GM12865 (cell line): ENCODE measurements around the gene INPP5A.
A peak's percentile ranks its signal among the peaks of the same experiment; 100 is the strongest.

ENCODE experiments used
- DNase-seq: peaks from one replicate; pipeline ENCODE4 v3.0.0; 2010; ENCODE audit warnings: low read depth
- H3K4me3 ChIP-seq: 2 replicates; pipeline ENCODE4 v1.5.1; 2011; ENCODE audit warnings: mild to moderate bottlenecking, low read depth, low read length, control low read depth
- TF ChIP-seq, protein P1 (sequence below): IDR thresholded peaks from 2 replicates; pipeline ENCODE4 v1.5.1; 2011; ENCODE audit warnings: low read length, control low read depth, low read depth, inconsistent platforms; ENCODE audit not compliant: insufficient read depth; ENCODE audit errors: missing control alignments

Gene INPP5A

DNA sequence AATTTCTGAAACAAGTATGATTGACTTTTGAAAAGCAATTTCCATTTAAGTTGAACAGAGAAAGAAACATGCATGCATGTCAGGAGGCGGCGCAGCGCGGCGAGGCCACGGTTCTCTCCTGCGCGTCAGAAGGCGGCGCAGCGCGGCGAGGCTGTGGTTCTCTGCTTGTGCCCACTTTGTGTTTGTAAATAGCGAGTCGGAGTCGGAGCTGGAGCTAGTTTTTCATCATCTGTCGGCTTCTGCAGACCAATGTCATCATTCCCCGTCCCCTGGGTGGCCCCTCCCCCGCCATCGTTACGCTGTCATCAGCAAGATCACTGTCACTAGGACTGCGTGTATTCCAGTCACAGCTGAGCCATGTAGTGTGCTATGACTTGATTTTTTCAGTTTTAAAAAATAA is 49.2 kb downstream of the INPP5A start:
- no peak overlapping the region for H3K4me3 ChIP-seq
- no peak for DNase-seq
- TF ChIP-seq, protein P1, sequence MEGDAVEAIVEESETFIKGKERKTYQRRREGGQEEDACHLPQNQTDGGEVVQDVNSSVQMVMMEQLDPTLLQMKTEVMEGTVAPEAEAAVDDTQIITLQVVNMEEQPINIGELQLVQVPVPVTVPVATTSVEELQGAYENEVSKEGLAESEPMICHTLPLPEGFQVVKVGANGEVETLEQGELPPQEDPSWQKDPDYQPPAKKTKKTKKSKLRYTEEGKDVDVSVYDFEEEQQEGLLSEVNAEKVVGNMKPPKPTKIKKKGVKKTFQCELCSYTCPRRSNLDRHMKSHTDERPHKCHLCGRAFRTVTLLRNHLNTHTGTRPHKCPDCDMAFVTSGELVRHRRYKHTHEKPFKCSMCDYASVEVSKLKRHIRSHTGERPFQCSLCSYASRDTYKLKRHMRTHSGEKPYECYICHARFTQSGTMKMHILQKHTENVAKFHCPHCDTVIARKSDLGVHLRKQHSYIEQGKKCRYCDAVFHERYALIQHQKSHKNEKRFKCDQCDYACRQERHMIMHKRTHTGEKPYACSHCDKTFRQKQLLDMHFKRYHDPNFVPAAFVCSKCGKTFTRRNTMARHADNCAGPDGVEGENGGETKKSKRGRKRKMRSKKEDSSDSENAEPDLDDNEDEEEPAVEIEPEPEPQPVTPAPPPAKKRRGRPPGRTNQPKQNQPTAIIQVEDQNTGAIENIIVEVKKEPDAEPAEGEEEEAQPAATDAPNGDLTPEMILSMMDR: no peak

DNA sequence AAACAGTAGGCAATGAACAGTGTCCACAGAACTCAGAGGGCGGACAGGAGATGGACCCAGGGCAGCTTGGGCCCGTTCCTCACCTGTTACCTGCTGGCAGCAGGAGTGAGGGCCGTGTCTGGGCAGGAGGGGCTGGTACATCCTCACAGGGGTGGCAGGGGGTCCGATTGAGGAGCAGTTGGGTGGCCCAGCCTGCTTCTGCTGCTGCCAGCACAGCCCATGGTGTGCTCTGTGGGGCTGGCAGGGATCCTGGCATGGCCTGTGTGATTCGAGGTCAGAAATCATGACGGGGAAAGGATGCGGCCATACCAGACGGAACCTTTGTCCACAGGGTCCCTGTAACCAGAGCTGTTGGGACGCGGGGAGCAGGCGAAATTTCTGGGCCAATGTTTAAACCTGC is 49.6 kb downstream of the INPP5A start:
- no peak for DNase-seq
- TF ChIP-seq, protein P1: no peak
- no peak overlapping the region for H3K4me3 ChIP-seq

DNA sequence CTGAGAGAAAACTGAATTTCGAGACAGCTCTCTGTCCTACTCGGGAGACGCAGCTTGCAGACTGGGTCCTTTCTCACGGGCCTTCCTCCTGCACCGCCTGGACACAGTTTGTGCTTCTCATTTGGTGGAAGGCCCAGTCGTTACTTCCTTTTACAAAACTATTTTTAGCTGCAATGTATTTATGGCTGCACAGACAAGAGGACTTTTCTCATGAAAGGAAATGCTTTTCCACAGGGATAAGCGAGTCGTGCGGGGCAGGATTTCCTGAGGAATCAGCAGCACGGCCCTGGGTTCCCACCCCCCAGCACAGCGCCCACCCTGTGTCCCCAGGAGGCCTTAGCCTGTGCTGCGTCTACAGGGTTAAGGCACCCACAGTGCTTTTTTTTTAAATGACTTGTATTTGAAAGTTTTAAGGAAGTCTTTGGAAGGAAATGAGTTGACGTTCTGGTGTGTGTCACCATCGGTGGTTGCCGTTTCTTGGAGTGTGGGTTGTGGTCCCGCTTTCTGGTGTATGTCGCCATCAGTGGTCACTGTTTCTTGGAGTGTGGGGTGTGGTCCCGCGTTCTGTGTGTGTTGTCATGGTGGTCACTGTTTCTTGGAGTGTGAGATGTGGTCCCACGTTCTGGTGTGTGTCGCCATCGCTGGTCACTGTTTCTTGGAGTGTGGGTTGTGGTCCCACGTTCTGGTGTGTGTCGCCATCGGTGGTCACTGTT is 50.9 kb downstream of the INPP5A start:
- TF ChIP-seq, protein P1: no peak
- peak; percentile 43 for DNase-seq
- no peak overlapping the region for H3K4me3 ChIP-seq

DNA sequence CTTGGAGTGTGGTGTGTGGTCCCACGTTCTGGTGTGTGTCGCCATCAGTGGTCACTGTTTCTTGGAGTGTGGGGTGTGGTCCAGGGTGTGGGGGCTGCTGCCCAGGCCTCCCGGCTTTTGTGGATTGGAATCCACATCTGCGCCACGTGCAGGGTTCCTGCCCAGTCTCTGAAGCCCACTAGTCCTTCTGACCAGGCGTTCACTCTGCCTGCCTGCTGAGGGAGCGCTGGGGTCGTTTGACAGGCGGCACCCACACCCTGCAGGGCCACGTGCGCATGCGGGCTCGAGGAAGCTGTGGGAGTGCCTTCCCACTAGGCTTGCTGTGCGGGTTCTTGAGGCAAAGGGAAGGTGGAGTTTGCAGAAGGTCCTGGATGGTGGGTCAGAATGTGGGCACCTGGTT is 51.4 kb downstream of the INPP5A start:
- H3K4me3 ChIP-seq: no peak overlapping the region
- no peak for DNase-seq
- TF ChIP-seq, protein P1: no peak

DNA sequence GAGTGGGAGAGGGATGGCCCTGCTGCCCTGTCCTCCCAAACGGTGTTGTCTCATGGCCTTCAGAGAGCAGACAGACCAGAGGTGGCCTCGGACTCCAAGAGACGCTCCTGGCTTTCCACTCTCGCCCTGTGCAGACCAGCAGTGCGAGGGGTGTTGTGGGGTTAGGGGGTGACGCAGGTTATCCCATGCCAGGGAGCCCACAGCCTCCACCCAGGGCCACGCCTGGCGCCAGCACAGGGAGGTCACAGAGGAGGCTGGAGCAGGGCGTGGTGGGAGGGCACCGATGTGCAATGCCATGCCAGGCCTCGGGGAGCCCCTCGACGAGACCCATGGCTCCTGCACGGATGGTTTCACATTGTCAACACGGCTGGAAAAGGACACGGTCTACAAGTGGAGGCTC is 52.1 kb downstream of the INPP5A start:
- TF ChIP-seq, protein P1: no peak
- H3K4me3 ChIP-seq: no peak overlapping the region
- no peak for DNase-seq

DNA sequence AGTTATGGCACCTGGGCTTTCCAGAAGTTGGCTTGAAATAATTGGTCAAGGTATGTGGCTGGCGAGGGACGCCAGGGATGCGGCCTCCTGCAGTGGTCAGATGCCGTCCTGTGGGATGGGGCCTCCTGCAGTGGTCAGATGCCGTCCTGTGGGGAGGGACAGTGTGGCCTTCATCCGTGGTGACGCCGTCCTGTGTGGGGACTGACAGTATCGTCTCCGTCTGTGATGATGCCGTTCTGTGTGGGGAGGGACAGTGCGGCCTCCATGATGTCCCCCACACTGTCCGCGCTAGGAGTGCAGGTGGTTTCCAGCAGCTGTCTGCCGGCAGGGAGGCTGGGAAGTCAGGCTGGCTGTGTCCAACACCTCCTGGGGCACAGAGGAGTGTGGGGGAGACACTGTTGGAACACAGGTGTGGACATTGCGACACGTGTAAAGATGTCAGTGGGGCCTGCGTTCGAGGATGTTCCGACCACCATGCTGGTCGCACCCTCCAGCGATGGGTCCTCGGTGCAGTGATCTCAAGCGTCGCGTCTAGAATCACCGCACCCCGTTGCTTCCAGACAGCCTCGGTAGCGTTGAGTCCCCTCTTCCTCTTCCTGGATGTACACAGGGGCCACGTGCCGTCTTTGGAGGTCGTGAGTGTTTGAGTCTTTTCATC is 52.6 kb downstream of the INPP5A start:
- DNase-seq: no peak
- H3K4me3 ChIP-seq: no peak overlapping the region
- TF ChIP-seq, protein P1: no peak
